ENCODE data around the gene CCDC150.
A peak's percentile ranks its signal among the peaks of the same experiment; 100 is the strongest.

- TF ChIP-seq EZH2 (IDR thresholded peaks at IDR 0.05) (peak; percentile 60), CTCF (IDR thresholded peaks at IDR 0.05) (no peak), EZH2phosphoT487 (IDR thresholded peaks at IDR 0.05) (peak; percentile 49)
These were observed 46.3 kb upstream of the CCDC150 start, which contains the start of gene HECW2 for GRCh38 chr2:196592911-196593881.

Measured in neural progenitor cell (in vitro differentiated cells).